ENCODE measurements around the gene SLC22A5. TPM values are rescaled to one million over a fixed set of nuclear protein-coding genes. Genes with fewer than 3 reads are reported as not detected.
A peak's percentile ranks its signal among the peaks of the same experiment; 100 is the strongest.

Gene SLC22A5
- total RNA-seq, 2 donors from 2014 or later = 8.6 to 17.6 TPM

DNA sequence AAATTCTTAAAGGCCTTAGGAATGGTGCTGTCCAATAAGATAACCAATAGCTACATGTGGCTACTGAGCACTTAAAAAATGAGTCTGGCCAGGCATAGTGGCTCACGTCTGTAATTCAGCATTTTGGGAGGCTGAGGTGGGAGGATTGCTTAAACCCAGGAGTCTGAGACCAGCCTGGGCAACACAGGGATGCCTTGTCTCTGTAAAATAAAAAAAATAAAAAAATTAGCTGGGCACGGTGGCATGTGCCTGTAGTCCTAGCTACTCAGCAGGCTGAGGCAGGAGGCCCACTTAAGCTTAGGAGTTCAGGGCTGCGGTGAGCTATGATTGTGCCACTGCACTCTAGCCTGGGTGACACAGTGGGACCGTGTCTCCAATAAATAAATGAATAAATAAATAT lies 1.3 kb upstream of the SLC22A5 start:
- H3K27ac ChIP-seq = no peak overlapping the region

DNA sequence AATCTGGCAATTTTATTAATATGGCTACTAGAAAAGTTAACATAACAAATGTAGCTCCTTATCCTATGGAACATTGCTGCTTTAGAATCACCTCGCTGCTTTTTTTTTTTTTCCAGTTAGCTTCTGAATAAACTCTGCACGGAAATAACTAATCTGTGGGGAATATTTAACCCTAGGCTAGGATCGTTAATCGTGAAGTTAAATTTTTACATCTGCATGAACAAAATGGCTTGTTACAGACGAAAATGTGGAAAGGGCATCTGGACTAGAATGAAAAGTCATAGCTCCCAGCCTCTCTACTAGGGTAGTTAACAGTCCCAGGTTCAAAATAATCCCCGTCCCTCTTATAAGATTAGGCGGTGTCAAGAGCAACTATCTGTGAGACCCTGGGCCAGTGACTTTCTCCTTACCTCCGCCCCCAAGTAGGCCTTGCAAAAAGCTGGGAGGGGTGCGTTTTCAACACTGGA lies 470 bp upstream of the SLC22A5 start:
- TF ChIP-seq, protein P1, sequence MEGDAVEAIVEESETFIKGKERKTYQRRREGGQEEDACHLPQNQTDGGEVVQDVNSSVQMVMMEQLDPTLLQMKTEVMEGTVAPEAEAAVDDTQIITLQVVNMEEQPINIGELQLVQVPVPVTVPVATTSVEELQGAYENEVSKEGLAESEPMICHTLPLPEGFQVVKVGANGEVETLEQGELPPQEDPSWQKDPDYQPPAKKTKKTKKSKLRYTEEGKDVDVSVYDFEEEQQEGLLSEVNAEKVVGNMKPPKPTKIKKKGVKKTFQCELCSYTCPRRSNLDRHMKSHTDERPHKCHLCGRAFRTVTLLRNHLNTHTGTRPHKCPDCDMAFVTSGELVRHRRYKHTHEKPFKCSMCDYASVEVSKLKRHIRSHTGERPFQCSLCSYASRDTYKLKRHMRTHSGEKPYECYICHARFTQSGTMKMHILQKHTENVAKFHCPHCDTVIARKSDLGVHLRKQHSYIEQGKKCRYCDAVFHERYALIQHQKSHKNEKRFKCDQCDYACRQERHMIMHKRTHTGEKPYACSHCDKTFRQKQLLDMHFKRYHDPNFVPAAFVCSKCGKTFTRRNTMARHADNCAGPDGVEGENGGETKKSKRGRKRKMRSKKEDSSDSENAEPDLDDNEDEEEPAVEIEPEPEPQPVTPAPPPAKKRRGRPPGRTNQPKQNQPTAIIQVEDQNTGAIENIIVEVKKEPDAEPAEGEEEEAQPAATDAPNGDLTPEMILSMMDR (IDR thresholded peaks at IDR 0.05) = no peak
- peak overlapping the region; percentile 83 to 94 for H3K27ac ChIP-seq
- DNase-seq (ENCODE audit: low spot score) = no peak
- peak overlapping the region; percentile 63 to 72 for H3K4me3 ChIP-seq
- H3K4me1 ChIP-seq = peaks cover 0 to 47% of the 10 kb centered on the region in 2 donors
- no peaks in the 10 kb centered on the region for H3K9me3 ChIP-seq
- no peaks in the 10 kb centered on the region for H3K36me3 ChIP-seq
- no peaks in the 10 kb centered on the region for H3K27me3 ChIP-seq

More for the DNA sequence above, 1.3 kb upstream of the SLC22A5 start:
- no peaks in the 10 kb centered on the region for H3K36me3 ChIP-seq
- no peaks in the 10 kb centered on the region for H3K9me3 ChIP-seq
- TF ChIP-seq, protein P1 (IDR thresholded peaks at IDR 0.05) = no peak
- no peaks in the 10 kb centered on the region for H3K27me3 ChIP-seq
- peak; percentile 49 for DNase-seq (ENCODE audit: low spot score)
- peaks cover 0 to 54% of the 10 kb centered on the region in 2 donors for H3K4me1 ChIP-seq
- H3K4me3 ChIP-seq = no peak overlapping the region

DNA sequence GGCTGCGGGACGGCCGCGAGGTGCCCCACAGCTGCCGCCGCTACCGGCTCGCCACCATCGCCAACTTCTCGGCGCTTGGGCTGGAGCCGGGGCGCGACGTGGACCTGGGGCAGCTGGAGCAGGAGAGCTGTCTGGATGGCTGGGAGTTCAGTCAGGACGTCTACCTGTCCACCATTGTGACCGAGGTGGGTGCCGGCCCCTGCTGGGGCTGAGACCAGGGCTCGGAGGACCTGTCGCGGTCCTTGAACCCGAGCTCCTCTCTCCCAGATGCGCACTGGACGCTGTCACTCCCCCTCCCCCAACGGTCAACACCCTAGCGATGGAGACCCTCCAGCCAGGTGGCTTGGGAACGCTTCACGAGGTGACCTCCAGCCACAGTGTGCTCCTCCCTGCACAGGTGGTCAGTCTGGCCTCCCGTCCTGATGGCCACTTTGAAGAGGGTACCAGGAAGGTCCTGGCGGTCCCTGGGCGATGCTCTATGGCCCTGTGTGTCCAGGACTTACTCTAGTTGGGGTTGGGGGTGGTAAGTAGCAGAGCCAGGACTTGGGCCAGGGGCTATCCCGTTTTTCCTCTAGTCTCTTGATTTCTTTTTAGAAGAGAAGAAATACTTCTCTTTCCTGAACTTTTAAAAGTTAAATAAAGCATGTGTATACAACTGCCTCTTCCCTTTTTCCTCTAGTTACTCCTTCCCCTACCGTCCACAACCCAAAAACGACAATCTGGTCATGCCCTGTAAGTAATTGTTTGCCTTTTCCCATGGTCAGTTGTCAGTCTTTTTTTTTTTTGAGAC lies 866 bp downstream of the SLC22A5 start:
- H3K36me3 ChIP-seq = no peaks in the 10 kb centered on the region
- H3K4me3 ChIP-seq = peak overlapping the region; percentile 63 to 72
- H3K27me3 ChIP-seq = no peaks in the 10 kb centered on the region
- H3K27ac ChIP-seq = peak overlapping the region; percentile 83 to 94
- no peaks in the 10 kb centered on the region for H3K9me3 ChIP-seq
- peaks cover 0 to 33% of the 10 kb centered on the region in 2 donors for H3K4me1 ChIP-seq
- DNase-seq (ENCODE audit: low spot score) = peak; percentile 56
- TF ChIP-seq, protein P1 (IDR thresholded peaks at IDR 0.05) = no peak

DNA sequence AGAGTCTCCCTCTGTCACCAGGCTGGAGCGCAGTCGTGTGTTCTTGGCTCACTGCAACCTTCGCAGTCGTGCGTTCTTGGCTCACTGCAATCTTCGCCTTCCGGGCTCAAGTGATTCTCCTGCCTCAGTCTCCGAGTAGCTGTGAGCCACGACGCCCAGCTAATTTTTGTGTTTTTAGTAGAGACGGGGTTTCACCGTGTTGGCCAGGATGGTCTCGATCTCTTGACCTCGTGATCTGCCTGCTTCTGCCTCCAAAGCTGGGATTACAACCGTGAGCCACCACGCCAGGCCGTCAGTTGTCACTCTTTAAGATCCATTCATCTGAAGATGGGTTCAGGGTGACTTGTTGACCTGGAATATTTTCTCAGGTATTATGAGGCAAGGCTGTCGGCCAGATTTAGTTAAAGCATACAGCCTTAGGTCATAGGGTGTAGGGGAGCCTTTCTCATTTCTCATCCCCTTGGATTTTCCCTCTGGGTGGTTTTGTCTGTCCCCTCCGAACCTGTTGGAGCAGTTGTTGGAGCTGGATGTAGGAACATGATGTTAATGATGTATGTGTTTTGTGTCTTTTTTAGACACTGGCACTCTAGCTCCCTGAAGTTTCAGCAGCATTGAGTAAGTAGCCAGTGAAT lies 1.6 kb downstream of the SLC22A5 start:
- peaks cover 0 to 33% of the 10 kb centered on the region in 2 donors for H3K4me1 ChIP-seq
- H3K36me3 ChIP-seq = no peaks in the 10 kb centered on the region
- peak overlapping the region in 1 of 2 donors; percentile 72 for H3K4me3 ChIP-seq
- no peaks in the 10 kb centered on the region for H3K27me3 ChIP-seq
- peak overlapping the region; percentile 83 to 94 for H3K27ac ChIP-seq
- DNase-seq (ENCODE audit: low spot score) = peak; percentile 63
- no peaks in the 10 kb centered on the region for H3K9me3 ChIP-seq
- TF ChIP-seq, protein P1 (IDR thresholded peaks at IDR 0.05) = no peak

DNA sequence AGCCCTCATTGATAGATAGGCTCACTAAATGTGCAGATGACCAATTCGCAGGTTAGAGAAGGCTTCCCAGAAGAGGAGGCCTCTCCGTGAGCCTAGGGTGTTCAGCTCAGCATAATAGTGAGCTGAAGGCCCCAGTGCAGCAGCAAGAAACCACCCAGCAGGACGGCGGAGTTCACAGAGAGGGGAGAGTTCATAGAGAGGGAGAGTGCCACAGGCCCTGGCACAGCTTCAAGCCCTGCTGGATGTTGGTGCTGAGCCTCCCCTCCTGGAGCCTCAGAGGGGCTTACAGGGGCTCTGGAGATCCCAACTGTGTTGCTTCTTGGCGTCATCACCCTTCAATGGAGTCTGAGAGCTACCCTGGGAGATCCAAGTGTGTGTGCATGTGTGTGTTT lies 2.1 kb downstream of the SLC22A5 start:
- Histone ChIP-seq H3K27ac (peak overlapping the region; percentile 83 to 94), H3K36me3 (no peaks in the 10 kb centered on the region), H3K27me3 (no peaks in the 10 kb centered on the region), H3K9me3 (no peaks in the 10 kb centered on the region), H3K4me3 (no peak overlapping the region), H3K4me1 (peaks cover 0 to 35% of the 10 kb centered on the region in 2 donors)
- peak; percentile 44 for DNase-seq (ENCODE audit: low spot score)
- TF ChIP-seq, protein P1 (IDR thresholded peaks at IDR 0.05) = no peak

Measured in right atrium auricular region (tissue), 2 donors.